GM12878 (cell line): ENCODE results near the gene CLEC17A. TPM values are rescaled to one million over a fixed set of nuclear protein-coding genes. Genes with fewer than 3 reads are reported as not detected.
A peak's percentile ranks its signal among the peaks of the same experiment; 100 is the strongest.

Experiments used
- ATAC-seq: fragments of 200-7000 bp; cut with Tn5 transposase; 3 replicates; pipeline ENCODE4 v1.9.1; 2020; ENCODE audit warnings: mild to moderate bottlenecking, moderate library complexity
- BruUV-seq: library from RNA; stranded (reverse); fragments of 400-500 nt; replicated peaks from 2 replicates; lab custom pipeline; 2021; lab: Mats Ljungman, UMichigan
- CTCF ChIA-PET: fragments of 300-600 bp; sonication (Branson Sonifier 250); formaldehyde crosslinking; extraction: SDS; loops from one replicate; lab custom pipeline; 2021; ENCODE audit warnings: inconsistent platforms; lab: Yijun Ruan, JAX
- POLR2A ChIA-PET: fragments of 350-600 bp; formaldehyde crosslinking; extraction: SDS; loops from one replicate; lab custom pipeline; 2021; ENCODE audit warnings: inconsistent platforms; lab: Charles Lee
- RAD21 ChIA-PET: fragments of 300-600 bp; sonication (Branson Sonifier 250); formaldehyde crosslinking; loops from one replicate; lab custom pipeline; 2023; ENCODE audit warnings: antibody characterized with exemption; ENCODE audit not compliant: unreplicated experiment; lab: Charles Lee
- SMC1A ChIA-PET: fragments of 300-600 bp; sonication (Branson Sonifier 250); formaldehyde crosslinking; loops from one replicate; lab custom pipeline; 2023; ENCODE audit not compliant: unreplicated experiment, uncharacterized antibody; lab: Charles Lee
- DNase-seq: peaks from one replicate; pipeline ENCODE4 v3.0.0-alpha.2; 2011; ENCODE audit warnings: low read depth, low spot score
- FAIRE-seq: peaks from 3 replicates; lab custom pipeline; 2011; peaks lifted over from hg19 to GRCh38; lab: Jason Lieb, UNC
- H2AFZ ChIP-seq: 2 replicates; pipeline ENCODE4 v1.6.0; 2011; ENCODE audit warnings: low read depth, low read length, control low read depth; ENCODE audit not compliant: control insufficient read depth
- H3K27ac ChIP-seq: 2 replicates; pipeline ENCODE4 v1.5.1; 2011; ENCODE audit warnings: control low read depth; ENCODE audit not compliant: control insufficient read depth, insufficient read depth
- H3K27me3 ChIP-seq, 2 experiments: replicated peaks in 1 of 2; 2 replicates each; pipeline versions ENCODE4 v1.6.0 to v1.6.1; 2011; ENCODE audit warnings: low read length in 1 of 2; ENCODE audit not compliant: control insufficient read depth in 2 of 2, insufficient read depth in 2 of 2
- H3K36me3 ChIP-seq, 2 experiments: 2 replicates each; pipeline ENCODE4 v1.5.1; 2011; ENCODE audit warnings: low read length in 1 of 2; ENCODE audit not compliant: control insufficient read depth in 2 of 2, insufficient read depth in 2 of 2
- H3K4me1 ChIP-seq: 2 replicates; pipeline ENCODE4 v1.6.1; 2011; ENCODE audit warnings: mild to moderate bottlenecking, low read length, moderate library complexity, mixed read lengths; ENCODE audit not compliant: control insufficient read depth, insufficient read depth
- H3K4me2 ChIP-seq: 2 replicates; pipeline ENCODE4 v1.6.0; 2011; ENCODE audit warnings: control low read depth; ENCODE audit not compliant: control insufficient read depth, insufficient read depth
- H3K4me3 ChIP-seq: fragments of 200-600 bp; sonication (generic); 2 replicates; pipeline ENCODE4 v1.5.1; 2016
- H3K79me2 ChIP-seq: 2 replicates; pipeline ENCODE4 v1.6.0; 2011; ENCODE audit warnings: low read length; ENCODE audit not compliant: control insufficient read depth, insufficient read depth
- H3K9ac ChIP-seq: 2 replicates; pipeline ENCODE4 v1.8.0; 2011; ENCODE audit warnings: low read length, control low read depth, mixed read lengths; ENCODE audit not compliant: control insufficient read depth, insufficient read depth
- H3K9me3 ChIP-seq: replicated peaks from 3 replicates; pipeline ENCODE4 v1.5.1; 2011; ENCODE audit warnings: mild to moderate bottlenecking, low read length; ENCODE audit not compliant: control insufficient read depth, insufficient read depth
- H4K20me1 ChIP-seq: 2 replicates; pipeline ENCODE4 v1.6.0; 2011; ENCODE audit not compliant: control insufficient read depth, insufficient read depth
- BRCA1 ChIP-seq: IDR thresholded peaks from 2 replicates; pipeline ENCODE4 v1.6.1; 2011; ENCODE audit warnings: low read depth, low read length, improper control_type of control experiment
- MEF2B ChIP-seq: fragments of 450-650 bp; IDR thresholded peaks from 2 replicates; pipeline ENCODE4 v1.6.1; 2018; ENCODE audit warnings: mild to moderate bottlenecking, moderate library complexity; ENCODE audit not compliant: partially characterized antibody, poor library complexity, severe bottlenecking
- PKNOX1 ChIP-seq: fragments of 450-650 bp; IDR thresholded peaks from 2 replicates; pipeline ENCODE4 v1.6.1; 2016; ENCODE audit warnings: mild to moderate bottlenecking
- RELA ChIP-seq: fragments of 450-650 bp; IDR thresholded peaks from 2 replicates; pipeline ENCODE4 v1.8.0; 2014; ENCODE audit warnings: borderline replicate concordance; ENCODE audit not compliant: partially characterized antibody
- TCF12 ChIP-seq: IDR thresholded peaks from 2 replicates; pipeline ENCODE4 v1.6.1; 2011; ENCODE audit warnings: low read depth, mild to moderate bottlenecking, low read length
- WRNIP1 ChIP-seq: IDR thresholded peaks from 2 replicates; pipeline ENCODE4 v1.6.1; 2011; ENCODE audit warnings: low read depth, low read length, improper control_type of control experiment, borderline replicate concordance
- YBX1 ChIP-seq: fragments of 450-650 bp; IDR thresholded peaks from 2 replicates; pipeline ENCODE4 v1.6.1; 2016; ENCODE audit warnings: antibody characterized with exemption
- ZNF24 ChIP-seq: fragments of 450-650 bp; IDR thresholded peaks from 2 replicates; pipeline ENCODE4 v1.6.1; 2017; ENCODE audit warnings: antibody characterized with exemption, mild to moderate bottlenecking
- ZZZ3 ChIP-seq: IDR thresholded peaks from 2 replicates; pipeline ENCODE4 v1.6.1; 2011; ENCODE audit warnings: low read depth; ENCODE audit not compliant: control insufficient read depth, insufficient read length
- WGBS: methylation state at CpG from one replicate; pipeline ENCODE4 v1.1.6; 2016; ENCODE audit warnings: low lambda C conversion rate; ENCODE audit not compliant: insufficient replicate concordance, insufficient coverage; ENCODE audit errors: missing lambda C conversion rate; 5-methylcytosine and 5-hydroxymethylcytosine counted together
- in situ Hi-C: fragments of 300-500 bp; cut with MboI; formaldehyde crosslinking; loops from 9 replicates; pipeline ENCODE4 v1.14.3; 2018; ENCODE audit warnings: mixed read lengths
- intact Hi-C: fragments of 100-400 bp; cut with micrococcal nuclease; formaldehyde crosslinking; loops from one replicate; pipeline ENCODE4 v1.14.2; 2022; ENCODE audit not compliant: unreplicated experiment
- polyA plus RNA-seq, 11 experiments: library from polyadenylated mRNA; depleted of rRNA in 4 of 11; unstranded in 6 of 11; stranded (reverse) in 5 of 11; fragments of >200 nt; fragmentation: Nextera tagmentation in 4 of 11; fragmentation: Illumina TruSeq in 1 of 11; extraction: Ambion mirVana in 4 of 11; extraction: Trizol in 1 of 11; gene quantifications; 1 replicate in 1 of 11; 2 replicates in 10 of 11; pipeline versions ENCODE4 v1.2.1 to v1.2.3, GENCODE V29; 2011 to 2016; ENCODE audit warnings: inconsistent platforms in 2 of 11, missing spikeins in 2 of 11, low read depth in 1 of 11
- total RNA-seq, 4 experiments: library from RNA; depleted of rRNA in 3 of 4; stranded (reverse); fragments of >200 nt in 3 of 4; fragmentation: Illumina TruSeq in 1 of 4; extraction: Trizol in 1 of 4; gene quantifications; 2 replicates each; pipeline versions ENCODE4 v1.2.1 to v1.2.3, GENCODE V29; 2013 to 2021
- TF ChIP-seq, protein P1 (sequence below): fragments of 450-650 bp; formaldehyde crosslinking; IDR thresholded peaks from 2 replicates; pipeline ENCODE4 v1.4.0; 2022; ENCODE audit warnings: mild to moderate bottlenecking, moderate library complexity
- TF ChIP-seq, protein P2 (sequence below): IDR thresholded peaks from 2 replicates; pipeline ENCODE4 v1.6.1; 2011; ENCODE audit warnings: low read depth, low read length, improper control_type of control experiment, borderline replicate concordance
- TF ChIP-seq, protein P3 (sequence below): IDR thresholded peaks from 2 replicates; pipeline ENCODE4 v1.6.1; 2011; ENCODE audit warnings: low read depth, mild to moderate bottlenecking, low read length, moderate library complexity, borderline replicate concordance; ENCODE audit errors: extremely low read depth

Gene CLEC17A
- total and polyA plus RNA-seq, 10 of the 15 experiments (the other 5 are each of a cell fraction or from before 2014, with no cell fraction given) = 12.9 to 131 (median 97.3) TPM

GRCh38 chr19:14577264-14577663 is 5.6 kb upstream of the CLEC17A start:
- Histone ChIP-seq H3K27ac (peak overlapping the region; percentile 22; the same call in 1 of the 2 replicates), H3K36me3 (no peaks in the 10 kb centered on the region), H3K27me3 (no peaks in the 10 kb centered on the region), H4K20me1 (no peaks in the 10 kb centered on the region), H3K79me2 (no peaks in the 10 kb centered on the region), H3K4me3 (no peak overlapping the region), H3K4me2 (no peak overlapping the region; the same call in 1 of the 2 replicates), H3K9ac (no peak overlapping the region), H3K9me3 (no peaks in the 10 kb centered on the region), H3K4me1 (peaks cover 22% of the 10 kb centered on the region), H2AFZ (no peak overlapping the region)
- intact Hi-C loops (loop anchor here (10.0 kb wide), 1 partner anchor 208 kb away; no protein-coding TSS in a partner anchor), in situ Hi-C loops (loop anchor here (25.0 kb wide), 1 partner anchor 2010 kb away; no protein-coding TSS in a partner anchor)
- ChIA-PET RAD21 (interaction anchor here (0.7 to 13.6 kb wide), 4 partner anchors 36 to 115 kb away, joined by 3 to 593 read pairs (median 5); partner anchors contain the start of gene ZNF333), CTCF (interaction anchor here (2.5 to 14.6 kb wide), 2 partner anchors 104 to 112 kb away, joined by 12 to 803 read pairs; partner anchors contain the start of gene ZNF333), SMC1A (interaction anchor here (1.8 to 12.5 kb wide), 2 partner anchors 93 to 110 kb away, joined by 4 to 558 read pairs; partner anchors contain the start of gene ZNF333), POLR2A (interaction anchor here (0.6 to 11.9 kb wide), 5 partner anchors 9 to 1424 kb away, joined by 3 to 190 read pairs (median 3); partner anchors contain the start of gene ZNF333)
- no peak for FAIRE-seq
- no peak for TF ChIP-seq ZNF24
- no peak for TF ChIP-seq RELA
- no peak for TF ChIP-seq ZZZ3
- 0 out of 2 replicates have a peak, but pooled peaks have one; percentile 28 for TF ChIP-seq YBX1
- TF ChIP-seq, protein P1, sequence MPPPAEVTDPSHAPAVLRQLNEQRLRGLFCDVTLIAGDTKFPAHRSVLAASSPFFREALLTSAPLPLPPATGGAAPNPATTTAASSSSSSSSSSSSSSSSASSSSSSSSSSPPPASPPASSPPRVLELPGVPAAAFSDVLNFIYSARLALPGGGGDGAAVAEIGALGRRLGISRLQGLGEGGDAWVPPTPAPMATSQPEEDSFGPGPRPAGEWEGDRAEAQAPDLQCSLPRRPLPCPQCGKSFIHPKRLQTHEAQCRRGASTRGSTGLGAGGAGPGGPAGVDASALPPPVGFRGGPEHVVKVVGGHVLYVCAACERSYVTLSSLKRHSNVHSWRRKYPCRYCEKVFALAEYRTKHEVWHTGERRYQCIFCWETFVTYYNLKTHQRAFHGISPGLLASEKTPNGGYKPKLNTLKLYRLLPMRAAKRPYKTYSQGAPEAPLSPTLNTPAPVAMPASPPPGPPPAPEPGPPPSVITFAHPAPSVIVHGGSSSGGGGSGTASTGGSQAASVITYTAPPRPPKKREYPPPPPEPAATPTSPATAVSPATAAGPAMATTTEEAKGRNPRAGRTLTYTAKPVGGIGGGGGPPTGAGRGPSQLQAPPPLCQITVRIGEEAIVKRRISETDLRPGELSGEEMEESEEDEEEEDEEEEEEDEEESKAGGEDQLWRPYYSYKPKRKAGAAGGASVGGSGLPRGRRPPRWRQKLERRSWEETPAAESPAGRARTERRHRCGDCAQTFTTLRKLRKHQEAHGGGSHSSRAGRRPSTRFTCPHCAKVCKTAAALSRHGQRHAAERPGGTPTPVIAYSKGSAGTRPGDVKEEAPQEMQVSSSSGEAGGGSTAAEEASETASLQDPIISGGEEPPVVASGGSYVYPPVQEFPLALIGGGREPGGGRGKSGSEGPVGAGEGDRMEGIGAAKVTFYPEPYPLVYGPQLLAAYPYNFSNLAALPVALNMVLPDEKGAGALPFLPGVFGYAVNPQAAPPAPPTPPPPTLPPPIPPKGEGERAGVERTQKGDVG = no peak
- TF ChIP-seq PKNOX1 = no peak
- TF ChIP-seq MEF2B = peak; percentile 78
- TF ChIP-seq BRCA1 = no peak
- TF ChIP-seq, protein P2, sequence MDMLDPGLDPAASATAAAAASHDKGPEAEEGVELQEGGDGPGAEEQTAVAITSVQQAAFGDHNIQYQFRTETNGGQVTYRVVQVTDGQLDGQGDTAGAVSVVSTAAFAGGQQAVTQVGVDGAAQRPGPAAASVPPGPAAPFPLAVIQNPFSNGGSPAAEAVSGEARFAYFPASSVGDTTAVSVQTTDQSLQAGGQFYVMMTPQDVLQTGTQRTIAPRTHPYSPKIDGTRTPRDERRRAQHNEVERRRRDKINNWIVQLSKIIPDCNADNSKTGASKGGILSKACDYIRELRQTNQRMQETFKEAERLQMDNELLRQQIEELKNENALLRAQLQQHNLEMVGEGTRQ = no peak
- TF ChIP-seq, protein P3, sequence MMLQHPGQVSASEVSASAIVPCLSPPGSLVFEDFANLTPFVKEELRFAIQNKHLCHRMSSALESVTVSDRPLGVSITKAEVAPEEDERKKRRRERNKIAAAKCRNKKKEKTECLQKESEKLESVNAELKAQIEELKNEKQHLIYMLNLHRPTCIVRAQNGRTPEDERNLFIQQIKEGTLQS = no peak
- no peak for TF ChIP-seq TCF12
- TF ChIP-seq WRNIP1 = no peak
- BruUV-seq = no TSS peak
- no peak for ATAC-seq
- 0% methylated on average over 5 of the region's 5 CpGs for WGBS
- no peak for DNase-seq
